ENCODE data around the gene ZNF576.
"Not testable (repeated sequence)": the region's sequence is repeated elsewhere in the genome, so short reads cannot be mapped to it uniquely, and the experiment has no call there.

Gene ZNF576

GRCh38 chr19:43575156-43575950 lies 21.0 kb upstream of the ZNF576 start, which contains the start of the genes PINLYP and XRCC1:
PINLYP (plus strand) TSS chr19:43575801; CDS start chr19:43577192, 1,391 bp downstream.
XRCC1 (minus strand) TSS chr19:43575527; CDS start chr19:43575458, 69 bp downstream.
- DNase-seq, result peak; percentile 99

DNA sequence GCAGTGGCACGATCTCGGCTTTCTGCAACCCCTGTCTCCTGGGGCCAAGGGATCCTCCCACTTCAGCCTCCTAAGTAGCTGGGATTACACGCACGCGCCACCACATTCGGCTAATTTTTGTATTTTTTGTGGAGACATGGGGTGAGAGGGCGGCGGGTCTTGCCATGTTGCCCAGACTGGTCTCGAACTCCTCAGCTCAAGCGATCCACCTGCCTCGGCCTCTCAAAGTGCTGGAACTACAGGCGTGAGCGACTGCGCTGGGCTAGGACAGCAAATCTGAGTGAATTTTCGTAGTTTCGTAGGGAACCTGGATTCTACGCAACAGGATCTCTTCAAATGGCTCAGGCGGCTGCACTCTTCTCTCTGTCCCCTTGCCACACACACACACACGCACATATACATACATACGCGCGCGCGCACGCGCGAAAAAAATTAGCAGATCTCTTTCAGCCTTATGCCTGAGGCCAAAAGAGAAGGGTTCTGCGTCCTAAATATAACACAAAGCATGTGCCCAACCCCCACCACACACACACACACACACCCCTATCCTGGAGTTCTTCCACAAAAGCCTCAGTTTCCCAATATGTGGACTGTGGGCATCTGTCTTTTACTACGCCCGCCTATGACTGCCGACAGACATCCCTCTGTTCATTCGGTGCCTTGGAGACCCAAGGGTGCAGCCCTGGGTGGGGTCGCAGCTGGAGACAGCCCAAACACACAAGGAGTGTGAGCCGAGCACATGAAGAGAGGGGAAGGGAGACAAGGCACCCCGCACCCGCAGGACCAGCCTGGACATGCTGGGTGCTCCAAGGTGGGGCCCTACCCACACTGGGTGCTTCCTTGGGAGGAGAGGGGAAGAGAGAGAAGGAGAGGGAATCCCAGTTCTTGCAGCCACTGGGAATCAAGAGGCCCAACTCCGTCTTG lies 20.2 kb upstream of the ZNF576 start:
- no peak for DNase-seq

- DNase-seq, result no peak
Measured at GRCh38 chr19:43578787-43579186, 17.6 kb upstream of the ZNF576 start.

GRCh38 chr19:43581467-43581866 lies 14.9 kb upstream of the ZNF576 start:
- no peak for DNase-seq

DNA sequence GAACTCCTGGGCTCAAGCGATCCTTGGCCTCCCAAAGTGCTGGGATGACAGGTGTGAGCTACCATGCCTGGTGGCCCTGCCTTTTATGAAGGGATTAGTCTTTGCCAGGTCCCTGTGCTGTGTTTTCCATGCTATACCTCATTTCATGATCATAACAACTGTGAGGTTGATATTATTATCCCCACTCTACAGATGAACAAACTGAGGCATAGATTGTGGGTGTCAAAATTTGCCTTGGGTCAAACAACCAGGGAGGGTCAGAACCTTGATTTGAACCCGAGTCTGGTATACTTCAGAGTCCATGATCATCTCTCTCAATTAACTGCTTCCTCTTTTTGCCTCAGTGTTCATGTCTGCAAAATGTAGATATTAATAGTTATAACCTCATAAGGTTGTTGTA lies 13.9 kb upstream of the ZNF576 start:
- DNase-seq, result no peak

DNA sequence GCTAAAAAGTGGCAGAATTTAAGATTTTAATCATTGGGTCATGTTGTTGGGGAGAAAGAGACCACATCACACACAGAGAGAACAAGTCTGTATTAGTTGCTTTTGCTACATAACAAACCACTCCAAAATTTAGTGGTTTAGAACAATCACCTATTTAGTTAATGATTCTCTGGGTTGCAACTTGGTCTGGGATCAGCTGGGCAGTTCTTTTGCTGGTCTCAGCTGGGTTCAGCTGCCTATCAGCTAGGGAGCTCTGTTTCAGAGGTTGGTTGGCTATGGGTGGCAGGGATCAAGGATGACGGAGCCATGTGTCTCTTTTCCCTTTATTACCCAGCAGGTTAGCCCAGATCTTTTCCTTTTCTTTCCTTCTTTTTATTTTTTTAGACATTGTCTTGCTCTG lies 11.9 kb upstream of the ZNF576 start:
- DNase-seq, result no peak

DNA sequence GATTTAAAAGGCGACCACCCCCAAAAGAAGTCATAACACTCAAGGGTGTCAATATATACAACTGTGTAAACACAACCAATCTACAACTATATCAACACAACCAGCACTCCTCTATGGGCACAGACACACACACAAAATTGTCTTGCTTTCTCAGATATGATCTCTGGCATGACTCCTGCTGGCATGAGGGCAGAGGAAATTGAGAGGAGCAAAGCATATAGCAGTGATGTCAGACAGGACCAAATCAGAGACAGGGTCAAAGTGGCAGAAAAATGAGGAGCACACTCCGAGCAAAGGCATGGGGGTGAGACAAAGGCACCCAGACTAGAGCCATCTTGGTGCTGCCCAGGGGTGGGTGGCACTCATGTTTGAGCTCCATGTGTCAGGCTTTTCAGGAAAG lies 10.0 kb upstream of the ZNF576 start:
- no peak for DNase-seq

DNA sequence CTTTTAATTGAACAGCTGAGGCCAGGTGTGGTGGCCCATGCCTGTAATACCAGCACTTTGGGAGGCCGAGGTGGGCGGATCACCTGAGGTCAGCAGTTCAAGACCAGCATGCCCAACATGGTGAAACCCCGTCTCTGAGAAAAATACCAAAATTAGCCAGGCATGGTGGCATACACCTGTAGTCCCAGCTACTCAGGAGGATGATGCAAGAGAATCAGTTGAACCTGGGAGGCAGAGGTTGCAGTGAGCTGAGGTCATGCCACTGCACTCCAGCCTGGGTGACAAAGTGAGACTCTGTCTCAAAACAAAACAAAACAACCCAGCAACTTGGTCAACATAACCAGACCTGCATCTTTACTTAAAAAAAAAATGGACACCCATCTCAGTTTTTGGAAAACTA lies 9.4 kb upstream of the ZNF576 start:
- DNase-seq, result not testable (repeated sequence)

DNA sequence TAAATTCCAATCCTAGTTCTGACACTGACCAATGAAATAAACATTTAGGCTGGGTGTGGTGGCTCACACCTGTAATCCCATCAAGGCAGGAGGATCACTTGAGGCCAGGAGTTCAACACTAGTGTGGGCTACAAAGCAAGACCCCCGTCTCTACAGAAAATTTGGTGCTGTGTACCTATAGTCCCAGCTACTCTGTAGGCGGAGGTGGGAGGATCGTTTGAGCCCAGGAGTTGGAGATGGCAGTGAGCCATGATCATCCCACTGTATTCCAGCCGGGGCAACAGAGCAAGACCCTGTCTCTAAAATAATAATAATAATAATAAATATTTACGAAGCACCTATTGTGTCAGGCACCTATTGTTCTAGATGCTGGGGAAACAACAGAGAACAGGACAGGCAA lies 7.1 kb upstream of the ZNF576 start:
- no peak for DNase-seq

DNA sequence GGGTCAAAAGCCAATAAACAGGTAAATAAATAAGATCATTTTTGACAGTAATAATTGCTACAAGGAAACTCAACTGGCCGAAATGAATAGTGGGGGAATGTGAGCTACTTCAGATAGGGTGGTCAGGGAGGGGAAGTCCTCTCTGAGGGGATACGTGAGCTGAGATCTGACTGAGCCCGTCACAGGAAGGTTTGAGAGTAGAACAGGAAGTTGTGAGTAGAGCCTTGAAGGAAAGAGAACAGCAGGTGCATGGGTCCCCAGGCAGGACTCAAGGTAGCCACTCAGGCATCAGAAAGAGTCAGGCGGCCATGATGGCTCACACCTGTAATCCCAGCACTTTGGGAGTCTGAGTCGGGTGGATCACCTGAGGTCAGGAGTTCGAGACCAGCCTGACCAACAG lies 6.7 kb upstream of the ZNF576 start:
- DNase-seq, result no peak

DNA sequence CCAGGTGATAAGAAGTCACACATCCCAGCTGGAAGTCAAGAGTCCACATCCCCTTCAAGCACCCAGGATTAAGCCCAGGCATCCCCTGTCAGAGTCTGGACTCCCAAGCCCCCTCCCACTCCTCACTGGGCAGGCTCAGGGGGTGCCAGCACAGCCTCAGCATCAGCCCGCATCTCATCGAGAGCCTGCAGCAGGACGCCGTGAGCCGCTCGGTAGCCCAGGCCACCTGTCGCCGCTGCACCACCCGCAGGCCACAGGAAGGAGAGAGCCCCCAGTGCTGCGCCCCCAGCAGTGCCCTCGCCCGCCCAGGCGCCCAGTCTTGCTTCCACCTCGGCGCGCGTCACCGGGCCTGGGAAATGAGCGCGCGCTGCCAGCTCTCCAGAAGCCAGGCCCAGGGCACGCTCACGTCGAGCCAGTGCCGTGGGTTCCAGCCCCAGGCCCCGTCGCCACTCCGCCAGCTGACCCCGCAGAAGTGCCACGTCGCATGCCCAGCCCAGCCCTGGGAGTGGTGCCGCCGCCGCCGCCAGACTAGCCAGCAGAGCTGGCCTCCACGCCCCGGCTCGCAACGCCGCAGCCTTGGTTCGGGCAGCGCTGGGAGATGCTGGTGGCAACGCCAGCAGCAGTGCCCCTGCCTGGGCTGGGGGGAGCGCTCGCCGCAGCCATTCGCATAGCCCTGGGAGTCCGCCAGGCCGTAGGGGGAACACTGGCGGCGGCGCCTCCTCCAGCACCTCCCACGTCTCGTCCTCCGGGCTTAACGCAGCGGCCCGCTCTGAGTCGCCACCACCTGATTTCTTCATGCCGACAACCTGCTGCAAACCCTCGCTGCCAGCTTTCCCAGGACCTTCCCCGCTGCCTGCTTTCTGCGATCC lies 4.3 kb upstream of the ZNF576 start:
- no peak for DNase-seq

- DNase-seq, result no peak
Measured at GRCh38 chr19:43592800-43593350, 3.5 kb upstream of the ZNF576 start.

GRCh38 chr19:43594081-43594697 lies 2.2 kb upstream of the ZNF576 start:
- no peak for DNase-seq

DNA sequence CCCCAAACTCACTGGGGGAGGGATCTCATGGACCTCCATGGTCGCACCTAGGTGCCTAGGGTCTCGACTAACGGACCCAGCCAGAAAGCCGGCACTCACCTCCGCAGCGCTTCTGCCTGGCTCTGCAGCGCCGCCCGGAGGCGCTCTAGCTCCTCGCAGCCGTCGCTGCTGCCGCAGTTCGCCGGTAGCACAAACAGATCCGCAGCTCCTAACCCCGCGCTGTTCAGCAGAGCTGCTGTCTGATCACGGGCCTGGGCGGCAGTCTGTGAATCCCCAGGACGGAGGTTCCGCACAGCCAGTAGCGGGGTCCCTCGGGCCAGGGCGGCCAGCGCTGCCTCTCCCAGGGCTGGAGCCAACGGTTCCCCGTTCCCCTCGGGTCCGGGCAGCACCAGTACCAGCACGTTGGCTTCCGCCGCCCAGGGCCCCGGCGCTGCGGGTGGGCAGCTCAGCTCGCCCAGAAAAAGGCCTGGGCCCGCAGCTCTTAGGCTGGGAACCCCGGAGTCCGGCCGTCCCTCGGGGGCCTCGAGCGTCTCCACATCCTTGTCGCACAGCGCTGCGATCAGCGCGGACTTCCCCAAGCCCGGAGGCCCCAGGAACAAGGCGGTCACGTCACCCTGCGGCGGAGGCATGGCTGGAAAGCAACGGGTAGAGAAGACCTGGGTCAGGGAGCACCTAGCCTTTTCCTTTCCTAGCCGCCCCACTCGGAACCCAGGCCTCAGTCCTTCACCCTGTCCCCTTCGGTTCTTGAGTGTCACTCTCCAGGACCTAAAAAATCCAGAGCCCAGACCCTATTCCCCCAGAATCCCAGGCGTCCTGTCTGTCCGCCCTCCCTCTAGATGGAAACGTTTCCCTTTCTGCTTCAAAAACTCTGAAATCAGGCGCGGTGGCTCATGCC lies 1.4 kb upstream of the ZNF576 start:
- DNase-seq, result peak; percentile 65

DNA sequence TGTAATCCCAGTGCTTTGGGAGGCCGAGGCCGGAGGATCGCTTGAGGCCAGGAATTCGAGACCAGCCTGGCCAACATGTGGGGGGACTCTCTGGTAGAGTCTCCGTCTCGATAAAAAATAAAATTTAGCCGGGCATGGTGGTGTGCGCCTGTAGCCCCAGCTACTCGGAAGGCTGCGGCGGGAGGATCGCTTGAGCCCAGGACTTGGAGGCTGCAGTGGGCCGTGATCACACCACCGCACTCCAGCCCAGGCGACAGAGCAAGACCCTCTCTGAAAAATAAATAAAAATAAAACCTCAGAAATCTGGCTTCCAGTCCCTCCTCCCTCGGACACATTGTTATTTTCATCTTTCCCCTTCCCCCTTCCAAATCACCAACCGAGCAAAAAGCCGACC lies 793 bp upstream of the ZNF576 start:
- no peak for DNase-seq

DNA sequence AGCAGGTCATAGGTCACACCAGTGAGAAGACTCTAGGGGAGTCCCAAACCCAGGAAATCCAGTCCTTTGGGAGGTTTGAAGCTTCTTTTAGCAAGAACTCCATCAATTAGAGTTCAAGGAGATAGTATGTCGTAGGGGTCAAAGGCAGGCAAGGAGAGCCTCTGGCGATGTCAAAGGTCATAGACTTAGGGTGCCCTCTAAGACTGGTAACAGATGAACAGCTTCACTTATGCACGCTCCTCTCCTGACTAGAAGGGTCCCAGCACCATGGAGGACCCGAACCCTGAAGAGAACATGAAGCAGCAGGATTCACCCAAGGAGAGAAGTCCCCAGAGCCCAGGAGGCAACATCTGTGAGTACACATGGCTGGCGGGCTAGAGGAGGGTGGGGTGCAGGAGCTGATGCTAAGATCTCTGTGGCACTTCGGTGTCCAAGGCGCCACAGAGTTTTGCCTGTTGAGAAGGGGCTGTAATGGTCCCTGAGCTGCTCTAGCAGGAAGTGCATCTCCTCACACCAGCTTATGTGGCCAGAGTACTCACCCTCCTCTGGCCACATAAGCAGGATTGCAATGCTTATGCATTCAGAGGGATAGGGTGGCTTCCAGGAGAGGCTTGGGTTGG lies 557 bp downstream of the ZNF576 start:
- peak; percentile 21 for DNase-seq

GRCh38 chr19:43597876-43598275 lies 1.5 kb downstream of the ZNF576 start:
- no peak for DNase-seq

GRCh38 chr19:43598445-43599240 lies 2.2 kb downstream of the ZNF576 start:
- DNase-seq, result no peak

DNA sequence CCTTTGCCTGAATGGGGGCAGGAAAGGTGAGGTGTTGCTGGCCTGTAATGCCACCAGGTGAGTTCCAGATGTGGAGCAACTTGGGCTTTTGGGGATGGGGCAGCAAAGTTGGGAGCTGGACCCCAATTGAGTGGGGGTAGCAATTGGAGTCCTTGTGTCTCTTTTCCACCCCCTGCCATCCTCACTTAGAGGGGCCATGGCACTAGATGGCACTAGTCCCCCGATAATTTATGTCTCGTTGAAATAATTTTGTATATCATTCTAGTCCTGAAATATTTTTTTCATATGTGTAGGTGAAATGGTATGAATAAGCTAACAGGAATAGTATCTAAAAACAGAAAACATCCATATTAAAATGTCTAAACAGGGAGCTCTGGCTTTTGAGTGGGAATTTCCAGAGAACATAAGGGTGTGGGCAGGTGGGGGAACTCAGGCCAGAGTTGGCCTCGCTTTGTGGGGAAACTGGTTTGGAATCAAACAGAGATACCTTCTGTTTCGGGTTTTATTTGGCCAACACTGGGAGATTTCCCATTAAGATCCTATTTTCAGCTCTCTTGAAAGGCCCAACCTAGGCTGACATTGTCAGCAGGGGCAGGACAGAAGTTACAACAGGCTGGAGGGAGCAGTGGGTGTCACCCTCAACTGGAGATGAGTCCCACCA lies 3.4 kb downstream of the ZNF576 start:
- no peak for DNase-seq
